NCI-H1417 (cell line): ENCODE data around the gene RBM28.
"Not testable (repeated sequence)": the region's sequence is repeated elsewhere in the genome, so short reads cannot be mapped to it uniquely, and the experiment has no call there.

Source experiments
- DNase-seq, 3 experiments: peaks; one replicate each; lab custom pipeline; 2025; lab: John Stamatoyannopoulos, UW

RBM28 gene

GRCh38 chr7:128347647-128348097 lies 4.0 kb upstream of the RBM28 start:
- peak; percentile 30 to 80 (median 62) for DNase-seq

GRCh38 chr7:128344431-128344774 lies 695 bp upstream of the RBM28 start:
- DNase-seq = no peak

GRCh38 chr7:128341733-128342132 lies 2.0 kb downstream of the RBM28 start:
- no peak for DNase-seq

GRCh38 chr7:128335730-128336129 lies 8.0 kb downstream of the RBM28 start:
- no peak for DNase-seq

GRCh38 chr7:128324368-128324680 lies 19.4 kb downstream of the RBM28 start:
- no peak for DNase-seq

GRCh38 chr7:128323459-128324367 lies 20.0 kb downstream of the RBM28 start:
- no peak for DNase-seq

GRCh38 chr7:128323040-128323439 lies 20.7 kb downstream of the RBM28 start:
- no peak for DNase-seq

- DNase-seq = peak in 1 of 3 experiments; percentile 58
These were observed 21.6 kb downstream of the RBM28 start for GRCh38 chr7:128322040-128322643.

- DNase-seq = no peak
These were observed 22.7 kb downstream of the RBM28 start for GRCh38 chr7:128321044-128321422.

- DNase-seq = no peak
These were observed 25.0 kb downstream of the RBM28 start for GRCh38 chr7:128318691-128319090.

- no peak for DNase-seq
These were observed 32.7 kb downstream of the RBM28 start for GRCh38 chr7:128311013-128311412.

- DNase-seq = no peak
These were observed 33.2 kb downstream of the RBM28 start for GRCh38 chr7:128310499-128310898.

- no peak for DNase-seq
These were observed 33.7 kb downstream of the RBM28 start for GRCh38 chr7:128309976-128310375.

- DNase-seq = no peak
These were observed 34.6 kb downstream of the RBM28 start for GRCh38 chr7:128309124-128309523.

- no peak for DNase-seq
These were observed 36.6 kb downstream of the RBM28 start for GRCh38 chr7:128307061-128307460.

GRCh38 chr7:128304212-128304611 lies 39.5 kb downstream of the RBM28 start:
- peak in 1 of 3 experiments; percentile 65 for DNase-seq

GRCh38 chr7:128303643-128304042 lies 40.1 kb downstream of the RBM28 start:
- no peak for DNase-seq

- no peak for DNase-seq
These were observed 40.6 kb downstream of the RBM28 start for GRCh38 chr7:128303133-128303532.

- no peak for DNase-seq
These were observed 41.6 kb downstream of the RBM28 start for GRCh38 chr7:128302139-128302538.

GRCh38 chr7:128299109-128299607 lies 44.5 kb downstream of the RBM28 start:
- no peak for DNase-seq

GRCh38 chr7:128298004-128298403 lies 45.7 kb downstream of the RBM28 start:
- DNase-seq = not testable (repeated sequence)

GRCh38 chr7:128287556-128287955 lies 56.2 kb downstream of the RBM28 start:
- DNase-seq = no peak

- DNase-seq = no peak
These were observed 59.6 kb downstream of the RBM28 start for GRCh38 chr7:128284102-128284501.
